Activated CD4-positive, alpha-beta T cell treated with anti-CD3 and anti-CD28 coated beads, Interleukin-2, Interleukin-6, amounts not matched to agents 100 ng/mL and 50 ng/mL, durations not matched to agents 16 hours and 8 hours (primary cell): ENCODE results near the gene MSX1.

Source experiments
- DNase-seq: peaks from one replicate; pipeline ENCODE4 v3.0.0-alpha.2; 2020

MSX1 gene

GRCh38 chr4:4842476-4843441 lies 16.7 kb upstream of the MSX1 start:
- DNase-seq = no peak

- no peak for DNase-seq
These were observed 15.7 kb upstream of the MSX1 start for GRCh38 chr4:4843635-4844291.

GRCh38 chr4:4845027-4845426 lies 14.4 kb upstream of the MSX1 start:
- no peak for DNase-seq

GRCh38 chr4:4847011-4847410 lies 12.5 kb upstream of the MSX1 start:
- no peak for DNase-seq

GRCh38 chr4:4848540-4848939 lies 10.9 kb upstream of the MSX1 start:
- DNase-seq = no peak

GRCh38 chr4:4849106-4849505 lies 10.4 kb upstream of the MSX1 start:
- no peak for DNase-seq

- no peak for DNase-seq
These were observed 9.8 kb upstream of the MSX1 start for GRCh38 chr4:4849524-4850193.

- DNase-seq = no peak
These were observed 8.4 kb upstream of the MSX1 start for GRCh38 chr4:4851081-4851480.

GRCh38 chr4:4851906-4852305 lies 7.6 kb upstream of the MSX1 start:
- DNase-seq = no peak

- peak; percentile 28 for DNase-seq
These were observed 6.7 kb upstream of the MSX1 start for GRCh38 chr4:4852591-4853362.

- no peak for DNase-seq
These were observed 6.1 kb upstream of the MSX1 start for GRCh38 chr4:4853371-4853823.

- no peak for DNase-seq
These were observed 5.4 kb upstream of the MSX1 start for GRCh38 chr4:4853921-4854648.

GRCh38 chr4:4854649-4855295 lies 4.7 kb upstream of the MSX1 start:
- no peak for DNase-seq

GRCh38 chr4:4855301-4856070 lies 4.0 kb upstream of the MSX1 start:
- DNase-seq = no peak

GRCh38 chr4:4856071-4857000 lies 3.1 kb upstream of the MSX1 start:
- DNase-seq = no peak

GRCh38 chr4:4857001-4857808 lies 2.3 kb upstream of the MSX1 start:
- no peak for DNase-seq

GRCh38 chr4:4857809-4858508 lies 1.5 kb upstream of the MSX1 start:
- no peak for DNase-seq
